Measurements from ENCODE around the gene IL18RAP.

DNA sequence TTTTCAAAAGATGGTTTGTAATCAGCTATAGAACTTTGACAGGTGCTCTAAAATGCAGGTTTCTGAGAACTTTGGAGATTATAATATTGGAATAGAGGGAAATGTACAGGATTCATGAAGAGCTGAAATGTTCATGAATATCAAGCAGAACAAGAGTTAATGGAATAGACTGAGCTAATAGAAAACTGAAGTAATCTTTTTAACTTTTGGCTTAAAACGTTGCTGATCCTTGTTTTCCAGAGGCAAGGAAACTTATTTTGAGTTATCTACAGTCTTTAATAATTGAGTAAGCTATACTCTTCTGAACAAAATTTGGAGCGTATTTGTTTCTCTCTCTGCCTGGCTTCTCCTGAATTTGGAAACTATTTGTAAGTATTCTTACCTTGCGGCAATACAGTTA is 10.8 kb upstream of the IL18RAP start:
- TF ChIP-seq TAF1 (IDR thresholded peaks at IDR 0.05; ENCODE audit: low read depth), result no peak
- no peak for TF ChIP-seq EGR1 (IDR thresholded peaks at IDR 0.05)
- TF ChIP-seq CEBPB (IDR thresholded peaks at IDR 0.05), result no peak
- no peak for TF ChIP-seq RAD21 (IDR thresholded peaks at IDR 0.05; ENCODE audit: low read depth)
- no peak for TF ChIP-seq MAX (IDR thresholded peaks at IDR 0.05)
- TF ChIP-seq EP300 (IDR thresholded peaks at IDR 0.05; ENCODE audit: borderline replicate concordance), result no peak
- no peak for TF ChIP-seq YY1 (IDR thresholded peaks at IDR 0.05; ENCODE audit: low read depth)
- TF ChIP-seq TEAD4 (IDR thresholded peaks at IDR 0.05), result no peak
- TF ChIP-seq, protein P1, sequence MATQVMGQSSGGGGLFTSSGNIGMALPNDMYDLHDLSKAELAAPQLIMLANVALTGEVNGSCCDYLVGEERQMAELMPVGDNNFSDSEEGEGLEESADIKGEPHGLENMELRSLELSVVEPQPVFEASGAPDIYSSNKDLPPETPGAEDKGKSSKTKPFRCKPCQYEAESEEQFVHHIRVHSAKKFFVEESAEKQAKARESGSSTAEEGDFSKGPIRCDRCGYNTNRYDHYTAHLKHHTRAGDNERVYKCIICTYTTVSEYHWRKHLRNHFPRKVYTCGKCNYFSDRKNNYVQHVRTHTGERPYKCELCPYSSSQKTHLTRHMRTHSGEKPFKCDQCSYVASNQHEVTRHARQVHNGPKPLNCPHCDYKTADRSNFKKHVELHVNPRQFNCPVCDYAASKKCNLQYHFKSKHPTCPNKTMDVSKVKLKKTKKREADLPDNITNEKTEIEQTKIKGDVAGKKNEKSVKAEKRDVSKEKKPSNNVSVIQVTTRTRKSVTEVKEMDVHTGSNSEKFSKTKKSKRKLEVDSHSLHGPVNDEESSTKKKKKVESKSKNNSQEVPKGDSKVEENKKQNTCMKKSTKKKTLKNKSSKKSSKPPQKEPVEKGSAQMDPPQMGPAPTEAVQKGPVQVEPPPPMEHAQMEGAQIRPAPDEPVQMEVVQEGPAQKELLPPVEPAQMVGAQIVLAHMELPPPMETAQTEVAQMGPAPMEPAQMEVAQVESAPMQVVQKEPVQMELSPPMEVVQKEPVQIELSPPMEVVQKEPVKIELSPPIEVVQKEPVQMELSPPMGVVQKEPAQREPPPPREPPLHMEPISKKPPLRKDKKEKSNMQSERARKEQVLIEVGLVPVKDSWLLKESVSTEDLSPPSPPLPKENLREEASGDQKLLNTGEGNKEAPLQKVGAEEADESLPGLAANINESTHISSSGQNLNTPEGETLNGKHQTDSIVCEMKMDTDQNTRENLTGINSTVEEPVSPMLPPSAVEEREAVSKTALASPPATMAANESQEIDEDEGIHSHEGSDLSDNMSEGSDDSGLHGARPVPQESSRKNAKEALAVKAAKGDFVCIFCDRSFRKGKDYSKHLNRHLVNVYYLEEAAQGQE (IDR thresholded peaks at IDR 0.05; ENCODE audit: low read depth), result no peak
- no peak for TF ChIP-seq FOXM1 (IDR thresholded peaks at IDR 0.05; ENCODE audit: borderline replicate concordance, low read depth)
- no peak for TF ChIP-seq CREB1 (IDR thresholded peaks at IDR 0.05; ENCODE audit: low read depth)
- no peak for TF ChIP-seq ZBTB7A (IDR thresholded peaks at IDR 0.05; ENCODE audit: low read depth)
- TF ChIP-seq USF1 (IDR thresholded peaks at IDR 0.05), result no peak
- no peak for TF ChIP-seq NFIC (IDR thresholded peaks at IDR 0.05)
